ENCODE measurements around the gene CFAP65. TPM values are rescaled to one million over a fixed set of nuclear protein-coding genes. Genes with fewer than 3 reads are reported as not detected.

CFAP65 gene
- total and polyA plus RNA-seq, 2 of the 13 experiments (the other 11 are each of a cell fraction or from before 2014, with no cell fraction given) = 0.05 TPM; not detected in 1

GRCh38 chr2:219058541-219059374 is 17.4 kb upstream of the CFAP65 start (continued):
- peak; percentile 66; the same call in 1 of the 2 replicates for TF ChIP-seq ZNF556 (CRISPR knock-in tag; IDR thresholded peaks at IDR 0.05; ENCODE audit: borderline replicate concordance)
- peak; percentile 49 for TF ChIP-seq CTCF (CRISPR knock-in tag; IDR thresholded peaks at IDR 0.05)
- peak; percentile 80 for TF ChIP-seq ZNF777 (CRISPR knock-in tag; IDR thresholded peaks at IDR 0.05)
- TF ChIP-seq HOXA5 (CRISPR knock-in tag; IDR thresholded peaks at IDR 0.05) = no peak
- 0 out of 2 replicates have a peak, but pooled peaks have one; percentile 45 for TF ChIP-seq ZNF784 (CRISPR knock-in tag; IDR thresholded peaks at IDR 0.05; ENCODE audit: borderline replicate concordance)
- TF ChIP-seq BHLHE40 (IDR thresholded peaks at IDR 0.05; ENCODE audit: low read length) = peak; percentile 61
- TF ChIP-seq ZNF687 (CRISPR knock-in tag; IDR thresholded peaks at IDR 0.05) = peak; percentile 85
- TF ChIP-seq ZNF503 (CRISPR knock-in tag; IDR thresholded peaks at IDR 0.05) = peak; percentile 75; the same call in 1 of the 2 replicates
- TF ChIP-seq ZNF788 (CRISPR knock-in tag; IDR thresholded peaks at IDR 0.05; ENCODE audit: borderline replicate concordance) = peak; percentile 64; the same call in 1 of the 2 replicates
- 0 out of 2 replicates have a peak, but pooled peaks have one; percentile 21 for TF ChIP-seq ZMYM2 (CRISPR knock-in tag; IDR thresholded peaks at IDR 0.05)
- TF ChIP-seq ZSCAN21 (CRISPR knock-in tag; IDR thresholded peaks at IDR 0.05; ENCODE audit: borderline replicate concordance) = 0 out of 2 replicates have a peak, but pooled peaks have one; percentile 63
- TF ChIP-seq TMF1 (CRISPR knock-in tag; IDR thresholded peaks at IDR 0.05; ENCODE audit: low read depth) = no peak; the same call in 1 of the 2 replicates
- TF ChIP-seq NONO (IDR thresholded peaks at IDR 0.05) = no peak
- TF ChIP-seq NONO (CRISPR knock-in tag; conservative IDR thresholded peaks at IDR 0.05) = peak; percentile 59; the same call in 1 of the 2 replicates
- peak; percentile 67 for TF ChIP-seq ZFX (CRISPR knock-in tag; IDR thresholded peaks at IDR 0.05; ENCODE audit: low read depth)
- TF ChIP-seq ZNF616 (CRISPR knock-in tag; IDR thresholded peaks at IDR 0.05; ENCODE audit: low read depth) = peak; percentile 38; the same call in 1 of the 2 replicates

Measured in HepG2 (cell line).